ENCODE results near the gene SLC26A9.

SLC26A9 gene

GRCh38 chr1:205943245-205943644 lies at the start of gene SLC26A9:
Gene SLC26A9, minus strand, starts transcription at chr1:205943456. Its CDS starts 7,636 bp downstream, at chr1:205935820.
- TF ChIP-seq CTCF (IDR thresholded peaks at IDR 0.05; ENCODE audit: extremely low read depth, insufficient read depth, missing control alignments): no peak
- in situ Hi-C loops (cut with MboI; ENCODE audit: low pct_unique_long_range_greater_than_20kb, low sequenced_read_pairs, unreplicated experiment): no loop called here
- no peak for DNase-seq (ENCODE audit: low spot score)

GRCh38 chr1:205992218-205992882 lies 49.1 kb upstream of the SLC26A9 start:
- in situ Hi-C loops (cut with MboI; ENCODE audit: low pct_unique_long_range_greater_than_20kb, low sequenced_read_pairs, unreplicated experiment): no loop called here
- no peak for TF ChIP-seq CTCF (IDR thresholded peaks at IDR 0.05; ENCODE audit: extremely low read depth, insufficient read depth, missing control alignments)
- no peak for DNase-seq (ENCODE audit: low spot score)

- no peak for TF ChIP-seq CTCF (IDR thresholded peaks at IDR 0.05; ENCODE audit: extremely low read depth, insufficient read depth, missing control alignments)
- DNase-seq (ENCODE audit: low spot score): no peak
- in situ Hi-C loops (cut with MboI; ENCODE audit: low pct_unique_long_range_greater_than_20kb, low sequenced_read_pairs, unreplicated experiment): no loop called here
Measured at GRCh38 chr1:205991237-205991636, 48.0 kb upstream of the SLC26A9 start.

GRCh38 chr1:205990226-205990625 lies 47.0 kb upstream of the SLC26A9 start:
- TF ChIP-seq CTCF (IDR thresholded peaks at IDR 0.05; ENCODE audit: extremely low read depth, insufficient read depth, missing control alignments): no peak
- DNase-seq (ENCODE audit: low spot score): no peak
- in situ Hi-C loops (cut with MboI; ENCODE audit: low pct_unique_long_range_greater_than_20kb, low sequenced_read_pairs, unreplicated experiment): no loop called here

GRCh38 chr1:205989786-205990185 lies 46.5 kb upstream of the SLC26A9 start:
- in situ Hi-C loops (cut with MboI; ENCODE audit: low pct_unique_long_range_greater_than_20kb, low sequenced_read_pairs, unreplicated experiment): loop anchor here (10.0 kb wide), 1 partner anchor 195 kb away; no protein-coding TSS in a partner anchor
- no peak for DNase-seq (ENCODE audit: low spot score)
- no peak for TF ChIP-seq CTCF (IDR thresholded peaks at IDR 0.05; ENCODE audit: extremely low read depth, insufficient read depth, missing control alignments)

- DNase-seq (ENCODE audit: low spot score): no peak
- no peak for TF ChIP-seq CTCF (IDR thresholded peaks at IDR 0.05; ENCODE audit: extremely low read depth, insufficient read depth, missing control alignments)
- in situ Hi-C loops (cut with MboI; ENCODE audit: low pct_unique_long_range_greater_than_20kb, low sequenced_read_pairs, unreplicated experiment): loop anchor here (10.0 kb wide), 1 partner anchor 194 kb away; no protein-coding TSS in a partner anchor
Measured at GRCh38 chr1:205988585-205988995, 45.3 kb upstream of the SLC26A9 start.

All from GM13977 (cell line).